ENCODE measurements around the gene SVBP.
"Not testable (repeated sequence)": the region's sequence is repeated elsewhere in the genome, so short reads cannot be mapped to it uniquely, and the experiment has no call there.

Gene SVBP

DNA sequence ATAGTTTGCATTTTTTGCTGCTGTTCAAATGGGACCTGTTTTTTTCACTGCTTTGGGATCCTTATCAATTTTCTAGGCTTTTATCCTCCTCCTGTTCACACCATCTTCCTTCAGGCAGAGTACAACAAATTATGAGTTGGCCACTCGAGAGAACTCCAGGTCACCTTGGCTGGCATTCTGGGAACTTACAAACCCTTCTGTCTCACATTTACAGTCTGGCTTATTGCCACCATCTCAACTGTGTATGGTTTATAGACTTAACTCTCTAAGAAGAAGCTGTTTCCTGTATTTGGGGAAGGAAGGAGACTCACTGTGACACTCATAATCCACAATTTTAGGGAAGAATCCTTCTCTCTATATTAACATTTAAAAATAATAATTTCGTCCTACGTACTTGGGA is 23.8 kb upstream of the SVBP start:
- no peak for DNase-seq

DNA sequence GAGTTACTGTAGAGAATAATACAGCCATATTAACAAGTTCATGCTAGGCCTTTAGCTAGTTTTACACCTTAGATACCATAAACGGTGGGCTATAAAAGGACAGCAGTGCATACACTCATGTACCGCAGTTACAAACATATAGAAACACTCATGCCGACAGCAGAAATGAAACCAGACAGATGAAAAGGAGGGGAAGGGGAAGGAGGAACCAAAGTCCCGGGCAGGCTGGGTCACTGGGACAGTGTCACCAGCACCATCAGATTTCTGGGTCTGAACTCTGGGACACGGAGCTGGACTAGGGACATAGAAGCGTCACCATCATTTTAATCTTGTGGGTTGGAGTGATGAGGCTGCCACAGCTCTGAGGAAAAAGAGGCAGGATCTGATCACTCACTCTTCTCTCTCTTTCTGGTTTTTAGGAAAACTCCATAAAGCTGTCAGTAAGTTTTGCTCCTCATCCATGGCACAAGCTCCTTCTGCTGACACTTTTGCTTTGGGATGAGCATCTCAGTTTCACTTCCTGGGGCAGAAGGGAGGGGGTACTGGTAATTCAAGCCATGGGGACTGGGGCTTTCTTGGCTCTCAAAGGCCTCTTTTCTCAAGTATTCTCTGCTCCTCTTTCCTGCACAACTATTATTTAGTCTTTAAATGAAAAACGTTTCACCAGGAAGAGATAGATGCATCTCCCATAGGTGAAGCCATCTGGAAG is 21.4 kb upstream of the SVBP start:
- DNase-seq, result peak; percentile 55 to 69 (median 66)

DNA sequence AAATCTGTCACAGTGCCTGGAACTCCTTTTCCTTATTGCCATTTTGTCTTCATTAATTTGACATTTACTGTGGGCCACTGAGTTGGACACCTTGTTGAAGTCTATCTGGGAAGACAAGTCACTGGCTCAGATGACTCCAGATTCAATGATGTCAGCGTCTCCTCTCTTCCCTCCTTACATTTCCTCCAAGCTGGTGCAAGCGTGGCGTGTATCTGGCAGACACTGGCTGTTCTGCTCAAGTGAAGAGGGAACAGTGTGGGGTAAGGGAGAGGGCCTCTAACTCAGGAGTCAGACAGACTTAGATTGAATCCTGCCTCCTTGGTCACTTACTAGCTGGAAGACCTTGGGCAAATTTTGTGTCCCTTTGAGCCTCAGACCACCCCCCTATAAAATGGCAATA is 20.5 kb upstream of the SVBP start:
- peak; percentile 47 to 64 (median 52) for DNase-seq

DNA sequence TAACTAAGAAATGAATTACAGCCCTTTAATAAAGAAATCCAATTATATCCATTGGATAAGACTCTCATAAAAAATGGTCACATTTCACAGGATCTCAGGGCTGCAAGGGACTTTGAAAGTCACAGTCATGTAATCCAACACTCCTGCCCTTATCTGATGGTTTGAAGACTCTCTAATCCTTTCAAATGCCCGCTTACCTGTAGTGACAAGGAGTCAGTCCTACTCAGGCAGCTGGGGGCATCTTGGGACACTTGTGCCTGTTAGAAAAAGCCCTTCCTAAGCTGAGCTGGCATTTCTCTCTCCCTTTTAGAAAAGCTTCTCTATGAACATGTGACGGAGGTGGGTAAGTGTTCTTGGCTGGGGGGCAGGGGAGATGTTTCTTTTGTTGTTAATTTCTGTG is 18.2 kb upstream of the SVBP start:
- DNase-seq, result no peak

DNA sequence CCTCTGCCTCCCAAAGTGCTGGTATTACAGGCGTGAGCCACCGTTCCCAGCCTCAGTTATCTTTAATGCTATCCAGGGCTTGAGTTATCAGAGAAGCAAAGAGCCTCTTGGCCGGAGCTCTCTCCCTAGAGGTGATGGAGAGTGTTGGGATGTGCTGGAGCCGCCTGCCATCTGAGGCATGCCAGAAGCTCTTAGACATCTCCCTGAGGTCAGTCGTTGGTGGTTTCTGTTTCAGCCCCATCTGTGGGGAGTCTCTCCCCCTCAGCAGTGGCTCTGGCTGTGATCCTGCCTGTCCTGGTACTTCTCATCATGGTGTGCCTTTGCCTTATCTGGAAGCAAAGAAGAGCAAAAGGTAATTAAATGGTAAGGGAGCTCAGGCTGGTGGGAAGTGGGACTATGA is 17.6 kb upstream of the SVBP start:
- DNase-seq, result no peak

DNA sequence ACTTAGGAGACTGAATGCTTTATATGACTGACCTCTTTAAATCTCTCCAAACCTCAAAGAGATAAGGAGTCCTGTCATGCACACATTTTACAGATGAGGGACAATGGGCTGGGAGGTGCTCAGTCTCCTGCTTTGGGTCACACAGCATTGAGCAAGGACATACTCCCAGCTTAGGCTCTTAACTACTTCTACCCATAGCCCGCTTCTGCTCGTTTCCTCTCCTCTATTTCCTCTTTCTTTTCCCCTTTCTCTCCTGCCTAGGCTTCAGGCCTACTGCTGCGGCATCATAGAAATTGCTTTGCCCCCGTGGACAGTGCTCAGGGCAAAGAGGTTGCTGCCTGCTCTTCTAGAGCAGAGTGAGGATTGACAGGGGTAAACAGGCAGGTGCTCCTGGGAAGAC is 16.8 kb upstream of the SVBP start:
- peak in 2 of 3 donors; percentile 19 to 32 for DNase-seq

DNA sequence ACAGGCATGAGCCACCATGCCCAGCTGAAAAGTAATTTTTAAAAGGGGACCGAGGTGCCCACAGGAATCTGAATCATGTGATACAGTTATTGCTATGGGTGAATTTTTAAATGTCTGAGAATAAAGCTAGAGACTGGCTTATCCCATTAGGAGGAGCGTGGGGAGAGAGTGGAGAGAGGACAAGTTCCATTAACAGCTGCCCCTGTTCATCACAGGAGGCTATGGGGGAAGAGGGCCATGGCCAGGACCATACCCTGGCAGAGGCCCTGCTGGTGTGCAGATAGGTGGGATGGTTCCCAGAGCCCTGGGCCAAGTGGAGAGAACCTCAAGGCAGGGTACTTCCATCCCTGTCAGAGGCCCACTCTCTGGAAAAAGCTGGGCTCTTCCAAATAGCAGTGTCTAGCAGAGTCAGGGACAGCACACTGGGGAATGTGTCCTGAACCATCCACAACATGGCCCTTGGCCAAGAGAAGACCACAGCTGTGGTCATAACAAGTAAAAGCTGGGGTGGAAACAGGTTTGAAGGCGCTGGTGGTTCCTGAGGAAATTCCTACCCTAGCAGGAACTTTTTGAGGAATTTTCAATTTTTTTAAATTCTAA is 15.5 kb upstream of the SVBP start:
- DNase-seq, result no peak

DNA sequence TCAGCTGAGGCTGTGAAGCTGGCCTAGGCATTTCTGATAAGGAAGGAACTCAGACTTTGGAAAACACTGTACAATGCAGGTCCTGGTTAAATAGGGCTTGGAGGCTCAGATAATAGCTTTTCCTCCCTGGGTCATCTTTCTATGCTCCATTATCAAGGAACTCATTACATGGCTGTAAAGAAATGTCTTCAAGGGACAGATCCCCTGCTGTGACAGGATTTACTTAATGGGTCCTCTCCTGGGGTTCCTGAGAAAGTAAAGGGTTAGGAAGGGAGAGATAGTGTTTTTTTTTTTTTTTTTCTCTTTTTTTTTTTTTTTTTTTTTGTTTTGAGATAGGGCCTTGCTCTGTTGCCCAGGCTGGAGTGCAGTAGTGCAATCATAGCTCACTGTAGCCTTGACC is 14.1 kb upstream of the SVBP start:
- DNase-seq, result no peak

DNA sequence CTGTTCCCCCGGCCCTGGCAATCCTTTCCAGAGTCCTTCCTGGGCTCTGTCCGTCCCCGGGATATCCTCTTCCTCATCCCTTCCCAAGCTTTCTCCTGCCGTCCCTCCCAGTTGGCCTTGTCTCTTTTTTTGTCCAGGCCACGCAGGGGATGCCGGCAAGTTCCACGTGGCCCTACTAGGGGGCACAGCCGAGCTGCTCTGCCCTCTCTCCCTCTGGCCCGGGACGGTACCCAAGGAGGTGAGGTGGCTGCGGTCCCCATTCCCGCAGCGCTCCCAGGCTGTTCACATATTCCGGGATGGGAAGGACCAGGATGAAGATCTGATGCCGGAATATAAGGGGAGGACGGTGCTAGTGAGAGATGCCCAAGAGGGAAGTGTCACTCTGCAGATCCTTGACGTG is 13.4 kb upstream of the SVBP start:
- DNase-seq, result no peak

DNA sequence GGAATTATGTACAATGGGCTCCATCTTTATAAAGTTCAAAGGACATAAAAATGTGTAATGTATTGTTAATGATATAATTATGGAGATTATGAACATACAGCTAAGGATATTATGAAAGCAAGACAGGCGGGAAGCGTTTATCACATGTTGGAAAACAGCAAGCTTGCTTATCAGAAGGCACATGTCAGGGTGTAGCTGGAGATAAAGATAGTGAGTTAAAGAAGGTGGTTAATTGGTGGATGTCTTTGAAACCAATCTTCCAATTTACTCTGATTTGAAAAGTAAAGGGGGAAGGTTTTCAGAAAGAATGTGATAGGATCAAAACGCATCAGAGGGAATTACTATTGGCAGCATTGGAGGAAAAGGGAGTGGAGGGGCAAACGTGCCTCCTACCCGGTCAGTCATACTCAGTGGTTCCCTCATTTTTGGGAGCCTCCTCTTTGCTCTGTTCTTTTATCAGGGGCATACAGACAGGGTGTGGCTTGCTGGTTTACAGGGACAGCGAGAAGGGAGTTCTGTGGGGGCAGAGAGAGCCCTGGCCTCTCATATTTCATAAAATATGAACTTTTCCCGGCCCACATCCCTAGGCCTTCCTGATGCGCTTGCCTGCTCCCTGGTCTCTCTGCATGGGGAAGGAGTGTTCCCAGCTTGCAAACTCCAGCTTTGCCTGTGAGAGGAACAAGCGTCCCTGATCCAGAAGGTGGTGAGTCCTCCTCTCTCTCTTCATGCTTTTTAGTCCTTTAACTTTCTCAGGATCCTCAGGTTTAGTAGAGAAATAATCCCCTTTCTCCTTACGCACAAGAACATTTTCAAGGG is 8.0 kb upstream of the SVBP start:
- no peak for DNase-seq

DNA sequence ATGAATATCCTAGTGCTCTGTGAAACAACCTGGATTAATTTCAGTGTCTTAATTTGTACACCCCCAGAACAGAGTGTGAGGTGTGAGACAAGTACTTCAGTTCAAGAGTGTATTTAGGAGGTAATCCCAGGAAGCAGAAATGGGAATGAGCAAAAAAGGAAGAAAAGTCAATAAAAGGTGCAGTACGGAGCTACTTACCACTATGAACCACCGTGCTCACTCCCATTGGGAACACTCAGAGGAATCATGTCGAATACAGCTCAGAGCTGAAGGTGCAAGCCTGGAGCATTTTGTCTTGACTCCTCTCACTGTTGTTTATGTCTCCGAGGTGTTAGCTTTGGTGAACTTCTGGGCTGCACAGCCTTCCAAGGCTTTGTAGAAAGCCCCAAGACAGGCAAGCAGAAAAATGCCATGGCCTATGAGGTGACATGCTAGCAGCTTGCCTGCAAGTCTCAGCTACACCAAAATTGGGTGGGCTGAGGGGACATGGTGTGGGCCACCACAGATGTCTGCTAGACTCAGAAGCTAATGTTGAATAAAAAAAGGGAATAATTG is 7.4 kb upstream of the SVBP start:
- no peak for DNase-seq

DNA sequence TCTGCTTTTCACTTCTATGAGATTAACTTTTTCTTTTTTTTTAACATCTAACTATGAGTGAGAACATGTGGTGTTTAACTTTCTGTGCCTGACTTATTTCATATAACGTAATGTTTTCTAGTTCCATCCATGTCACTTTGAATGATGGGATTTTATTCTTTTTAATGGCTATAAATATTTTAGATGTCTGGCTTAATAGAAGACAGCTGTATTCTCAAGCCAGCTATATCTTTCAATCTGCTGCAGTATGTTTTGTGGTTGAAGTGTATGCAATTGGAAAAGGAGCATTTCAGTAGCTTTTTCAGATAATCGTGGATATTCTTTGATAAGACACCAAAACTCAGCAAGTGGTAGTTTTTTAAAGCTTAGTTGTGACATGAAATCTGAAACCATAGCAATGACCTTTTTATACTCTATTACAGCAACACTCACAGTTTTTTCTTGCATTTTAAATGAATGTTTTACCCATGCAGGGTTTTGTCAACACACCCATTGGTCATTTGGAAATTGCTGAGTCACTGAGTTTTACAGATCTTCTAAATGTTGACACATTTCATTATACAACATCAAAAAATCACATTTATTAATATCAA is 5.7 kb upstream of the SVBP start:
- DNase-seq, result peak in 2 of 3 donors; percentile 28 to 32

DNA sequence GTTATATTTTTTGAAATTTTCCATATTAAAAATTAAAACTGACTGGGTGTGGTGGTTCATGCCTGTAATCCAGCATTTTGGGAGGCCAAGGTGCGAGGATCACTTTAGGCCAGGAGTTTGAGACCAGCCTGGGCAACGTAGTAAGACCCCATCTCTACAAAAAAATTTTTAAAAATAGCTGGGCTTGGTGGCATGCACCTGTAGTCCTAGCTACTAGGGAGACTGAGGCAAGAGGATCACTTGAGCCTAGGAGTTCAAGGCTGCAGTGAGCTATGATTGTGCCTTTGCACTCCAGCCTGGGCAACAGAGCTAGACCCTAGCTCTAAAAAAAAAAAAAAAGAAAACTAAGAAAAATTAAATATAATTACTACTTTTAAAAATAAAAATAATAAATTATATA is 4.5 kb upstream of the SVBP start:
- no peak for DNase-seq

DNA sequence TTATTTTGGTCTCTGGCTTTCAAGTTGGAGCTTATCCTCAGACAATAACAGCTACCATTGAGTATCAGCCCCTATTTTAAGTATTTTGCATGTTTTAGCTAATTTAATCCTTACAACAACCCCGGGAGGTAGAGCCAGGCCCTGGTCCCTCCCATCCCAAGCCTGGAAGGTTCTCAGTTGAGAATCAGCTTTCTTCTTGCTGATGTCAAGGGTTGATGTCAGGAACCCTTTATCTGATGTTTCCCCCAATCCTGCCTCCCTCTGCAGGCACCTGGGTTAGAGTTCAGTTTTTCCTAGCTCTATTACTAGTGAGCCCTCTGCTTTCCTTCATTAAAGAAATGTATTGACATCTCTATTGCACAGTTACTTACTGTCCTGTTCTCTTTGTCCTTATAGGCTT is 3.6 kb upstream of the SVBP start:
- no peak for DNase-seq

DNA sequence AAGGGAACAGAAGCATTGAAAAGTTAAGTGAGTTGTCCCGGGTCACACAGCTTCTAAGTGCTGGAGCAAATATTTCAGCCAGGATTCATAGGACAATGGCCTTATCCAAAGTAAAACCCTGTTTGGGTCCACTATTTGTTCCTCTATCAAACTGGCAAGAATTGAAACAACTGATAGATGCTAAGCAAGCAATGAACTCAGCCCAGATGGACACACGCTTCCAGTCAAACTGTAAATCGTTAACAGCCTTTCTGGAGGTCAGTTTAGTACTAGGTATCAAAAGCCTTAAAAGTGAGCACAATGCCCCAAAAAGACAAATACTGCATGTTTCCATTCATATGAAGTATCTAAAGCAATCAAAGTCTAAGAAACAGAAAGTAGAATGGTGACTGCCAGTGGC is 779 bp upstream of the SVBP start:
- DNase-seq, result no peak

DNA sequence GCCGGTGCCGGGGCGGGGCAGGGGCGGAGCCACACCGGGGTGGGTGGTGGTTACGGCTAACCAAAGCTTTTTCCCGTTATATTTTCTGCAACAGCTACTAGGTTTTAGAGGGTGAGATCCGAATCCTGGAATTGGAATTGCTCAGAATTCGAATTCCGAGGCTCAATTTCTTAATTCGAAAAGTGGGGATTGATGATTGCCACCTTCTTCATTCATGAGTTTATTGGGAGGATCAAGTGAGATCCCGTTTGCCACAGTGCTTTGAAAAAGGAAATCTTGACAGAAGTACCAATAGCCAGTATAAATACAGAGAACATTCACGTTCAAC is 207 bp upstream of the SVBP start:
- DNase-seq, result no peak

DNA sequence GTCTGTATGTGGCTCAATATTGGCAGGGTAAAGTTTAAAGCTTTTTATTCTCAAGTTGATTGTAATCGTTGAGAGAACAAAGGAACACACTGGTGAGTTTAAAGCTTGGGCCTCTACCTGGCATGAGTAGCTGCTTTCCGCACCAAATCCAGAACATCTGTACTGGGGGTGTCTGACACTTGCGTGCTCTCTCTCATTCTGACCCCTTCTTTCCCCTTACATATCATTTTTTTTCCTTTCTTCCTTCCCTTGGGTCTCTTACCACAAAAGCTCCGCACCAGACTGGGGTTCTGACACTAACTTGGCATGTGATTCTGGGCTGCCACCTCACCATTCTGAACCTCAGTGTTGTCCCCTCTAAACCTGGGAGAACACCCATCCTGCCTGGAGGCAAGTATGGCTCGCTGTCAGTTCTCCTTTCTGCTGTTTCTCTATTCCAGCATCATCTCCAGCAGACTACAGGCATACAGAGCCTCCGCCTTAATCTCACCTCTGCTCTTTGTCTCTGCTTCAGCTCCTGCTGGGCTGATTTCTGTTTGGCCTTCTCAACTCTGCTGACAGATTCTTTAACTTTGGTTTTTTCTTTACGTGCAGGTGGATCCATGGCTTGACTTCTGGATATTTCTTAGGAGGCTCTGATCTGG is 1.1 kb downstream of the SVBP start:
- DNase-seq, result peak; percentile 15 to 30 (median 17)

DNA sequence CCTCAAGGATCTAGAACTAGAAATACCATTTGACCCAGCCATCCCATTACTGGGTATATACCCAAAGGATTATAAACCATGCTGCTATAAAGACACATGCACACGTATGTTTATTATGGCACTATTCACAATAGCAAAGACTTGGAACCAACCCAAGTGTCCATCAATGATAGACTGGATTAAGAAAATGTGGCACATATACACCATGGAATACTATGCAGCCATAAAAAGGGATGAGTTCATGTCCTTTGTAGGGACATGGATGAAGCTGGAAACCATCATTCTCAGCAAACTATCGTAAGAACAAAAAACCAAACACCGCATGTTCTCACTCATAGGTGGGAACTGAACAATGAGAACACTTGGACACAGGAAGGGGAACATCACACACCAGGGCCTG is 2.4 kb downstream of the SVBP start:
- not testable (repeated sequence) for DNase-seq

DNA sequence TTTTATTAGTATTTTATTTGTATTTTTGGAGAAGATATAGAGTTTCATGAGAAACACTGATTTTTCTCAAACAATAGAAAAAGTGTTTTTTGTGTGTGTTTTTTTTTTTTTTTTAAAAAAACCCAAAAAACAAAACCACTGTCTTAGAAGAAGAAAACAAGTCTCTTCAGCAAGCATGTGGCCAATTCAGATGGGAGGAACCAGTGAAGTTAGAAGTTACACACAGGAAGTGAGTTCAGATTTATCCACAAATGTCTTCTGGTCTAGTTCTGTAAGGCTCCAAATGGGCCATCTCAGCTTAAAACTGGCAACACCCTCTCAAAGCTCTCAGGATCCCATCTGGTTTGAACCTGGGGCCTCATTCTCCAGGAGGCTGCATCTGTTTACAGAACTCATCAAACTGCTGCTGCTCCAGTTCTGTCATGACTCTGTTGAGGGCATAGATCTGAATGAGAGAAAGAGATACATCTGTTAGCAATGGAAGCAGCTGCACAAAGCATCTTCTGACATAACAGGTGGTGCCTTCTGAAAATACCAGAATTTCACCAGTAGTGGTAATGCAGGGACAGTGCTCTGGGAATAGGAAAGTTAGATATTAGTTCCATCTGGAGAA is 10.0 kb downstream of the SVBP start:
- no peak for DNase-seq

DNA sequence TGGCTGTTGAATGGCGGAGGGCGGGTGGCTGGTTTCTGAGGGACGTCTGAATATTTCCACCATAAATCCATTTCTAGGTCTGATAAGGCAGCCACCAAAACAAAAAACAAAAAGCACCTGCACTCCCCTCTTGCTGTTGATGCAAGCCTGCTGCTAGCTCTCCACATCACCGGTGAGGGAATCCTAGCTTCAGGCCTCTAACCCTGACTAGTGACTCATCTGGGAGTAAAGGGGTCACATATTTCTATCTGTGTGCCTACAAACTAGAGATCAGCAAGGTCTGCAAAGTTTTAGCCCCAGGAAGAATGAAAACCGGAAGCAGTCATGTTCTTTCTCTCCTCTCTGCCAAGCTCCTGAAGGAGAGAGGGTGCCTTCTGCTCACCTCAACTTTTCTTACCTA is 10.6 kb downstream of the SVBP start:
- DNase-seq, result no peak

DNA sequence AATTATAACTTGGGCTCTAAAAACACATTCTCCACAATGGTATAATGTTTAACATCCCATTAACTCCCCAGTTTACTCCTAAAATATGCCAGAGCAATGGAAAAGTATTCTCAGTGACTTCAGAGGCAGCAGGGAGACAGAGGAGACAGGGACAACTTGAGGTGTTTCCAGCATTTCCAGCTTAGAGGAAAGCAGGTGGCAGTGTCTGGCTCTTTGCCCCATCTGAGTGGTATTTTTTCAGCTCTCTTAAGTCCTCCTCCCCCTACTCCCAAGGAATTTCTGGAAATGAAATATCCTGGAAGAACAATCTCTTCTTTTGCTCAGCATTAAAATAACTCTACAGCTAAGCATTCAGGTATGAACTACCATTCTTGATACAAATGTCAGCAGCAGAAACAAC is 11.0 kb downstream of the SVBP start:
- DNase-seq, result no peak

DNA sequence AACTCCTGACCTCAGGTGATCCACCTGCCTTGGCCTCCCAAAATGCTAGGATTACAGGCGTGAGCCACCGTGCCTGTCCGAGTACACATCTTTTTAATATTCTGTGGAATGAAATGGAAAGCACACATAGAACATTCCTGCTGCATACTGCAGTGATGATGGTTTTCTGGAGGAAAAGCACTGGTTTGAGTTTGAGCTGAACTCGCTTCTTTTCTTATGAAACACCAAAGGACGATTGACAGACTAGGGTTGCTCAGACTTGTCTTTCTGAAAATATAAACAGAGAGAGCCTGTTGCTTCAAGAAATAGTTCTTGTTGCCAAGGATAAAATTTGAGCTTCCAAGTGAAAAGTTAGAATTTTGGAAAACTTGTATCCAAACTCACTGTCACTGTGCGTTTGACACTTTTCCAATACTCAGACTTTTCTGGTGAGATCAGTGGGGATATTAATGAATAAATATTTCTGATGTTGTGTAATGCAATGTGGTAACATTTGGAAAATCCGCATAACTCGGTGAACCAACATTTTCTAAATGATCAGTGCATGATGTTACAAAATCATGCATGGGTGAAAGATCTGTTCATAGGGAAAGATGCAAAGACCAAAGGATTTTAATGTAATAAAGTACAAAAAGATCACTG is 15.2 kb downstream of the SVBP start:
- no peak for DNase-seq
